Measurements from ENCODE around the gene OR4F17.
"Not testable (repeated sequence)": the region's sequence is repeated elsewhere in the genome, so short reads cannot be mapped to it uniquely, and the experiment has no call there.

OR4F17 gene

GRCh38 chr19:106804-107203 is at the start of gene OR4F17:
OR4F17 (plus strand) TSS chr19:107104; CDS start chr19:110679, 3,575 bp downstream.
- DNase-seq = not testable (repeated sequence)

- DNase-seq = not testable (repeated sequence)
These were observed 36.1 kb upstream of the OR4F17 start for GRCh38 chr19:70793-71192.

- not testable (repeated sequence) for DNase-seq
These were observed 24.0 kb upstream of the OR4F17 start for GRCh38 chr19:82864-83263.

GRCh38 chr19:83626-84025 is 23.3 kb upstream of the OR4F17 start:
- not testable (repeated sequence) for DNase-seq

GRCh38 chr19:90678-91077 is 16.2 kb upstream of the OR4F17 start:
- DNase-seq = not testable (repeated sequence)

- not testable (repeated sequence) for DNase-seq
These were observed 12.1 kb upstream of the OR4F17 start for GRCh38 chr19:94794-95193.

- DNase-seq = not testable (repeated sequence)
These were observed 9.3 kb upstream of the OR4F17 start for GRCh38 chr19:97647-98046.

GRCh38 chr19:120443-121140 is 13.7 kb downstream of the OR4F17 start:
- DNase-seq = not testable (repeated sequence)
